GM12874 (cell line): ENCODE measurements around the gene ZBTB42.

Experiments
- TF ChIP-seq, protein P1 (sequence below): IDR thresholded peaks from 2 replicates; pipeline ENCODE4 v1.5.1; 2011; ENCODE audit warnings: low read depth, mild to moderate bottlenecking, control low read depth, low read length, moderate library complexity; ENCODE audit not compliant: insufficient read depth

Gene ZBTB42

DNA sequence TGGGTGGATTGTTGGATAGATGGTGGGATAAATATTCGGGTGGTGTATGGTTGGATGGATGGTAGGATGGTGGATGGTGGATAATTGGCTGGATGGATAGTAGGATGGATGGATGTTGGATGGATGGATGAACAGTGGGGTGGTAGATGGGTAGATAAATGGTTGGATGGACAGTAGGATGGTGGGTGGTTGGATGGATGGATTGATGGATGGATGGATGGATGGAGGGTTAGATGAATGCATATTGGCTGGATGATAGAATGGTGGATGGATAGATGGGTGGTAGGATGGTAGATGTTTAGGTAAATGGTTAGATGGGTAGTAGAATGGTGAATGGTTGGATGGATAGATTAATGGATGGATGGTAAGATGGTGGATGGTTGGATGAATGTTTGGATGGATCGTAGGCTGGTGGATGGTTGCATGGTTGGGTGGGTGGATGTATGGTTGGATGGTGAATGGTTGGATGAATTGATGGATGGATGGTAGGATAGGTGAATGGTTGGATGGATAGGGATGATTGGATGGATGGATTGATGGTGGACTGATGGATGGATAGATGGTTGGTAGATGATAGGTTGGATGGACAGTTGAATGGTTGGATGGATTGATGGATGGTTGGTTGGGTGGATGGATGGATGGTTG lies 23.6 kb downstream of the ZBTB42 start:
- TF ChIP-seq, protein P1, sequence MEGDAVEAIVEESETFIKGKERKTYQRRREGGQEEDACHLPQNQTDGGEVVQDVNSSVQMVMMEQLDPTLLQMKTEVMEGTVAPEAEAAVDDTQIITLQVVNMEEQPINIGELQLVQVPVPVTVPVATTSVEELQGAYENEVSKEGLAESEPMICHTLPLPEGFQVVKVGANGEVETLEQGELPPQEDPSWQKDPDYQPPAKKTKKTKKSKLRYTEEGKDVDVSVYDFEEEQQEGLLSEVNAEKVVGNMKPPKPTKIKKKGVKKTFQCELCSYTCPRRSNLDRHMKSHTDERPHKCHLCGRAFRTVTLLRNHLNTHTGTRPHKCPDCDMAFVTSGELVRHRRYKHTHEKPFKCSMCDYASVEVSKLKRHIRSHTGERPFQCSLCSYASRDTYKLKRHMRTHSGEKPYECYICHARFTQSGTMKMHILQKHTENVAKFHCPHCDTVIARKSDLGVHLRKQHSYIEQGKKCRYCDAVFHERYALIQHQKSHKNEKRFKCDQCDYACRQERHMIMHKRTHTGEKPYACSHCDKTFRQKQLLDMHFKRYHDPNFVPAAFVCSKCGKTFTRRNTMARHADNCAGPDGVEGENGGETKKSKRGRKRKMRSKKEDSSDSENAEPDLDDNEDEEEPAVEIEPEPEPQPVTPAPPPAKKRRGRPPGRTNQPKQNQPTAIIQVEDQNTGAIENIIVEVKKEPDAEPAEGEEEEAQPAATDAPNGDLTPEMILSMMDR: no peak

DNA sequence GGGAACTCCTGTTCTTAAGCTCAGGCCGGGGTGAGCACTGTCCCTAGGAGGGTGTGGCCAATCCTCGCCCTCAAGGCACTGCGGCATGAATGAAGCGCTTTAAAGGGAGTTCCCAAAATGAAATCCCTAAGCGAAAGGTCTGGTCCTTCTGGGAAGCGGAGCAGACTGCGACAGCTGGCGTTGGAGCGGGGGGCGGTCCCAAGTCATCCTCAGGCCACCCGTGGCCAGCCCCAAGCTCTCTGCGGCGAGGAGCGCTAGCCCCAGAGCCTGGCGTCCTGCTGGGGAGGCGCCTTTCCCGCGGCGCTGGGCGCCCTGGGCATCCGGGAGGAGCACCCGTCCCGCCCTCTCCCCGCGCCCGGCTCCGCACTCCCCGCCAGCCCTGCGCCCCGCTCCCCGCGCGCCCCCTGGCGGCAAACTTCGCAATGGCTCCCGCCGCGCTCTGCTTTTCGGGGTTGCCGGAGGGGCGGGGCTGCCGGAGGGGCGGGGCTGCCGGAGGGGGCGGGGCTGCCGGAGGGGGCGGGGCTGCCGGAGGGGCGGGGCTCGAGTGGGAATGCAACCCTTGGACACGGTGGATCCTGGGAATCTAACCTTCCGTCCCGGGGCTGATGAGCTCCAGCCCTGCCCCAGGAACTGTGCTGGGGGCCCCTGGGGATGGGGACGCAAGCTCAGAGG lies 25.4 kb downstream of the ZBTB42 start:
- TF ChIP-seq, protein P1: peak; percentile 78

DNA sequence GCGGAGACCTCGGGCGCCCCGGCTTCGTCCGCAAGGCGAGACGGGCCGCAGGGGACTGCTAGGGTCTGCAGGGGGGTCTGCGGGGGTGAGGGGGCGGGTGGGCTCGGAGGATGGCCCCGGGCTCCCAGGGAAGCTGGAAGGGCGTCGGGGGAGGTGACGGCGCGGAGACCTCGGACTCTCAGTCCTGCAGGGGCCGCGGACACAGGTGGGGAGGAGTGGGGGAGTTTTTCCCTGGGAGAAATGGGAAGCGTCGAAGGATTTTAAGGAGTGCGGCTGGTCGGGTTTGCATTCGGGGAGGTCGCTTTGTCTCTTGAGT lies 25.9 kb downstream of the ZBTB42 start:
- TF ChIP-seq, protein P1: no peak

DNA sequence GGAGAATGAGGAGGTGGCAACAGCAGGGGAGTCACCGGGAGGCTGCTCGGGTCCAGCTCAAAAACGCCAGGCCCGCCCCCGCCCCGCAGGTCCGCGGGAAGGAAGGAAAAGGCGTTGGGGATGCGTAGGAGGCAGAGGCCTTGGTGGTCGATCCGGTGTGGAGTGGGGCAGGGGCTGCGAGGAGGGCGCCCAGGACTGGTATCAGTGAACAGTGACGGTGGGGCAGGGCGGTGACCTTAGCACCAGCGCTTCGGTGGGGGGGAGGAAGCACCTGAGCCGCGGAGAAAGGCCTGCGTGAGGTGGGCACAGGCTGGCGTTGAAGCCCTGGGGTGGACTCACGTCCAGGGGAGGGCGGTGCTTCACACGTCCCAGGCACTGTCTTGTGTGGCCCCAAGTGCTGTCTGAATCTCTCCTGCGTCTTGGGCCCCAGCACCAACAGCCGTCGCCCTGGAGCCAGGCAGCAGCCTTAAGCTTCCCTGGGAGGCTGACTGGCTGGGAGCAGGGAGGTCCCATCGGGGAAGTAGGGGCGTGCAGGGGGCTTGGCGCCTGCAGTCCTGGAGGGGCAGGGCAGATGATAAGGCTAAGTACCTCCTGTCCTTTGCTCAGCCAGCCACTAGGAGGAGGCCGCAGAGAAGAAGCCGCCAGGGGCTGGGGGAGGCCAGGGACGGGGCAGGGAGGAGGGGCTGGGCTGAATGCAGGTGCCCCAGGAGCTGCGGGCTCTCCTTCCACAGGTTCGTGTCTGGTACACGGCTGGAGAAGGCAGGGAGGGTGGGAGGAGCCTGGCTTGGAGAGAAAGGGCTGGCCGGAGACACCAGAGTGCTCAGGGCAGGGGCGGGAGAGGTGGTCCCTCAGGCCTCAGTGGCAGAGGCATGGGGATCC lies 26.5 kb downstream of the ZBTB42 start:
- TF ChIP-seq, protein P1: peak; percentile 57

DNA sequence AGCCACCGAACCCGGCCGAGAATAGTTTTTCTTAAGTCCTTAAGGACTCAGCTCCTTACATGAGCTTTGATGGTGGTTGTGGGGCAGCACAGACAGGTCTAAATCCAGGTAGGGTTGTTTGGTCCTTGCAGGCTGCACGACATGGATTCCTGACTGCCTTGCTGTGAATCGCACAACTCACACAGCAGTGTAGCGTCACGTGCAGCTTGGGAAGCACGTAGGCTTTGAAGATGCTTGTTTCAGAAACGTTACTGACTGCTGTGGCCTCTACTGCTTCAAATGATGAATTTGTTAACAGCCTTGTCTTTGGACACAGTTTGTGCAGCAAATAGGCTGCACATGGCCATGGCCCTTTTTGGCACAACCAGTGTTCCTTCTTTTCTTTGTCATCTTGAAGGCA lies 29.9 kb downstream of the ZBTB42 start:
- TF ChIP-seq, protein P1: no peak

DNA sequence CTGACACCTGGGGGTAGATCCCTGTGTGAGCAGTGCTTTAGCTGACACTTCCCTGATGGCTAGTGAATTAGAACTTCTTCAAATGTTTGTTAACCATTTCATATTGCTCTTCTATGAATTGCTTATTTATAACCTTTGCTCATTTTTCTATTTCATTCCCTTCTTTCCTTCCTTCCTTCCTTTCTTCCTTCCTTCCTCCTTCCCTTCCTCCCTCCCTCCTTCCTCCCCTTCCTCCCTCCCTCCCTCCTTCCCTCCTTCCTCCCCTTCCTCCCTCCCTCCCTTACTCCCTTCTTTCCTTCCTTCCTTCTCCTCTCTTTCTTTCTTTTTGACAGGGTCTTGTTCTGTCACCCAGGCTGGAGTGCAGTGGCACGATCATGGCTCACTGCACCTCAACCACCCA lies 40.8 kb downstream of the ZBTB42 start:
- TF ChIP-seq, protein P1: no peak

DNA sequence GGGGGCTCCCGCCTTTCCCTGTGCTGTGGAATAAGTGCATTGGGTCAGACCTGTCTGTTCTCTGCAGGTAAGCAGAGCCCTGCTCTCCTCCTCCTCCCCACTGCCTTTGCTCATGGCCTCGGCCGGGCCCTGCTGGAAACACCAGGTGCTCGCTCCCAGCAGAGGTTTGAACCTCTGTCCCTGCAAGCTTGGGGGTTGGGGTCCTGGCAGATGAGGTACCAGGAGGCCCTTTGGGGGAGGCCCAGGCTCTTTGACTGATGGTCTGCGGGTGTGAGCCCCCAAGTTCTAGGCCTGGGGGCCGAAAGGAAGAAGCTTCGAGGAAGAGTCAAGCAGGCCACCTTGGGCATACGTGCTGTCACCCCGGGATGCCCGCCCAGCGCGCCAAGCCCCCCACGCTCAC lies 42.1 kb downstream of the ZBTB42 start:
- TF ChIP-seq, protein P1: no peak
